HG03097 (cell line): ENCODE data around the gene AGL.
"Not testable (repeated sequence)": the region's sequence is repeated elsewhere in the genome, so short reads cannot be mapped to it uniquely, and the experiment has no call there.

Source experiments
- ATAC-seq: cut with Tn5 transposase; IDR thresholded peaks from one replicate; pipeline ENCODE4 v1.9.1; 2021; ENCODE audit not compliant: unreplicated experiment, low FRiP score

AGL gene

DNA sequence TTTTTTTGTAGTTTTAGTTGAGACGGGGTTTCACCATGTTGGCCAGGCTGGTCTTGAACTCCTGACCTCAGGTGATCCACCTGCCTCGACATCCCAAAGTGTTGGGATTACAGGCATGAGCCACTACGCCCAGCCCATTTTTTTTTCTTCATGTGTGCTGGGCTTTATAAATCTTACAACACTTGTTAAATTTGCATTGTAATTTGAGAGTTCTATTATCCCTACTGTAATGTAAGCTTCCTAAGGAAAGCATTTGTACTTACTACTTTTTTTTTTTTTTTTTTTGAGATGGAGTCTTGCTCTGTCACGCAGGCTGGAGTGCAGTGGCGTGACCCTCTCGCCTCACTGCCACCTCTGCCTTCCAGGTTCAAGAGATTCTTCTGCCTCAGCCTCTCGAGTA is 121.9 kb downstream of the AGL start:
- ATAC-seq = not testable (repeated sequence)
